A673 (cell line): ENCODE data around the gene TSPYL1. TPM values are rescaled to one million over a fixed set of nuclear protein-coding genes. Genes with fewer than 3 reads are reported as not detected.

Source experiments
- BruUV-seq: library from RNA; stranded (reverse); fragments of 400-500 nt; replicated peaks from 2 replicates; lab custom pipeline; 2021; lab: Mats Ljungman, UMichigan
- CTCF ChIA-PET: fragments of 300-600 bp; sonication (Branson Sonifier 250); formaldehyde crosslinking; loops from one replicate; lab custom pipeline; 2022; ENCODE audit warnings: antibody characterized with exemption; lab: Charles Lee
- POLR2A ChIA-PET: fragments of 300-600 bp; sonication (Branson Sonifier 250); formaldehyde crosslinking; loops from one replicate; lab custom pipeline; 2022; ENCODE audit warnings: antibody characterized with exemption; ENCODE audit not compliant: low non-redundant PET; lab: Charles Lee
- DNase-seq: peaks from one replicate; pipeline ENCODE4 v3.0.0-alpha.2; 2015; ENCODE audit warnings: low spot score
- H3K27ac ChIP-seq: fragments of 200-600 bp; sonication (generic); 2 replicates; pipeline ENCODE4 v1.5.1; 2016; ENCODE audit warnings: mixed run types, low read depth, mild to moderate bottlenecking, mixed read lengths, antibody characterized with exemption, low read length; ENCODE audit not compliant: poor library complexity, severe bottlenecking
- H3K27me3 ChIP-seq: fragments of 200-600 bp; sonication (generic); replicated peaks from 2 replicates; pipeline ENCODE4 v1.6.1; 2017; ENCODE audit warnings: mixed run types, low read depth, mild to moderate bottlenecking, mixed read lengths, antibody characterized with exemption, low read length; ENCODE audit not compliant: insufficient read depth, poor library complexity
- H3K36me3 ChIP-seq: fragments of 200-600 bp; sonication (generic); 2 replicates; pipeline ENCODE4 v1.6.1; 2016; ENCODE audit warnings: mixed run types, mild to moderate bottlenecking, mixed read lengths, antibody characterized with exemption, low read length; ENCODE audit not compliant: insufficient read depth, poor library complexity, severe bottlenecking
- H3K4me1 ChIP-seq: fragments of 200-600 bp; sonication (generic); 2 replicates; pipeline ENCODE4 v1.6.1; 2017; ENCODE audit warnings: mixed run types, mild to moderate bottlenecking, mixed read lengths, antibody characterized with exemption, low read length; ENCODE audit not compliant: insufficient read depth, poor library complexity, severe bottlenecking
- H3K4me3 ChIP-seq: fragments of 200-600 bp; sonication (generic); 2 replicates; pipeline ENCODE4 v1.5.1; 2016; ENCODE audit warnings: low read depth, mixed run types, mild to moderate bottlenecking, mixed read lengths, low read length; ENCODE audit not compliant: poor library complexity, severe bottlenecking
- H3K9me3 ChIP-seq: fragments of 200-600 bp; sonication (generic); 2 replicates; pipeline ENCODE4 v1.6.1; 2016; ENCODE audit warnings: mixed run types, low read depth, mild to moderate bottlenecking, mixed read lengths, antibody characterized with exemption, low read length; ENCODE audit not compliant: poor library complexity, severe bottlenecking
- EZH2 ChIP-seq: fragments of 200-600 bp; sonication (generic); IDR thresholded peaks from 2 replicates; pipeline ENCODE4 v1.6.1; 2017; ENCODE audit warnings: borderline replicate concordance, low read depth, mild to moderate bottlenecking, mixed read lengths, antibody characterized with exemption, low read length; ENCODE audit not compliant: poor library complexity, severe bottlenecking
- intact Hi-C: fragments of 100-400 bp; cut with micrococcal nuclease; formaldehyde crosslinking; loops from one replicate; pipeline ENCODE4 v1.10.0; 2022; ENCODE audit not compliant: unreplicated experiment
- total RNA-seq: library from RNA; stranded (reverse); gene quantifications from 2 replicates; pipeline ENCODE4 v1.2.3, GENCODE V29; 2021
- TF ChIP-seq, protein P1 (sequence below): fragments of 300-800, 200-600 bp; sonication (generic); conservative IDR thresholded peaks from 2 replicates; pipeline ENCODE4 v1.5.1; 2017; ENCODE audit warnings: low read depth, mild to moderate bottlenecking, antibody characterized with exemption, low read length, moderate library complexity, mixed read lengths

Gene TSPYL1
- total RNA-seq, 1 experiment from 2014 or later: 41.1 TPM

DNA sequence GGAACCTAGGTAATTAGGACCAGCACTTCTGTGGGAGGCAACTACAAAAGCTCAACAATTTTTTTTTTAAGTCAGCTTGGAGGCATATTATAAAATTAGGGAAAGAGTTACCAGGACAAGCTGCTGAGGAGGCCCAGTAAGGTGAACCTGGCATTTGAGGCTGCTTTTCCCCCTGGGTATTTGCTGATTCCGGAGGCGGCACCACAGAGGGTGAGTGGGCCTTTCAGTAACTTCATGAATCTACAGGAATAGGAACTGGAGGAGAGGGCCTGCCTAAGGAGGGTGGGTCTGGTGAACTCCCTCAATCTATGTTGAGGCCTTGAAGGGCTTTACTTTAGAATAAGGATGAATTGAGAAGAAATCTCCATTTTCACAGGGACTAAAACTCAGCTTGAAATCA lies 40.5 kb downstream of the TSPYL1 start:
- DNase-seq: no peak
- no peaks in the 10 kb centered on the region for H3K27me3 ChIP-seq
- intact Hi-C loops: no loop called here
- H3K9me3 ChIP-seq: no peaks in the 10 kb centered on the region
- no TSS peak for BruUV-seq
- ChIA-PET POLR2A (no interaction called here), CTCF (no interaction called here)
- no peak overlapping the region for H3K4me3 ChIP-seq
- TF ChIP-seq, protein P1, sequence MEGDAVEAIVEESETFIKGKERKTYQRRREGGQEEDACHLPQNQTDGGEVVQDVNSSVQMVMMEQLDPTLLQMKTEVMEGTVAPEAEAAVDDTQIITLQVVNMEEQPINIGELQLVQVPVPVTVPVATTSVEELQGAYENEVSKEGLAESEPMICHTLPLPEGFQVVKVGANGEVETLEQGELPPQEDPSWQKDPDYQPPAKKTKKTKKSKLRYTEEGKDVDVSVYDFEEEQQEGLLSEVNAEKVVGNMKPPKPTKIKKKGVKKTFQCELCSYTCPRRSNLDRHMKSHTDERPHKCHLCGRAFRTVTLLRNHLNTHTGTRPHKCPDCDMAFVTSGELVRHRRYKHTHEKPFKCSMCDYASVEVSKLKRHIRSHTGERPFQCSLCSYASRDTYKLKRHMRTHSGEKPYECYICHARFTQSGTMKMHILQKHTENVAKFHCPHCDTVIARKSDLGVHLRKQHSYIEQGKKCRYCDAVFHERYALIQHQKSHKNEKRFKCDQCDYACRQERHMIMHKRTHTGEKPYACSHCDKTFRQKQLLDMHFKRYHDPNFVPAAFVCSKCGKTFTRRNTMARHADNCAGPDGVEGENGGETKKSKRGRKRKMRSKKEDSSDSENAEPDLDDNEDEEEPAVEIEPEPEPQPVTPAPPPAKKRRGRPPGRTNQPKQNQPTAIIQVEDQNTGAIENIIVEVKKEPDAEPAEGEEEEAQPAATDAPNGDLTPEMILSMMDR: no peak
- no peak for TF ChIP-seq EZH2
- no peaks in the 10 kb centered on the region for H3K36me3 ChIP-seq
- H3K4me1 ChIP-seq: no peaks in the 10 kb centered on the region
- H3K27ac ChIP-seq: no peak overlapping the region

DNA sequence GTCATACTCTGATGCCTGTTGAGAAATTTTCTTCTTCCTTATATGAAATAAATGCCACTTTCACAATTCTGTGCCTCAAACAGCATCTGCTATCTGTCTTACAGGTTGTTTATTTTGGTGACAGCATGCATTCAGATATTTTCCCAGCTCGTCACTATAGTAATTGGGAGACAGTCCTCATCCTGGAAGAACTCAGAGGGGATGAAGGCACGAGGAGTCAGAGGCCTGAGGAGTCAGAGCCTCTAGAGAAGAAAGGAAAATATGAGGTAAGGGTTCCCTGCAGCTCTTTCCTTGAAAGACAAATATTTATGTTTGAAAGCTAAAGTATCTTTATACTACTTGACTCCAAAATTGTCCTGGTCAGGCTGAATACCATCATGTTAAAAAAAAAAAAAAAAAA lies 41.6 kb downstream of the TSPYL1 start:
- Histone ChIP-seq H3K36me3 (no peaks in the 10 kb centered on the region), H3K9me3 (no peaks in the 10 kb centered on the region), H3K4me3 (no peak overlapping the region), H3K27me3 (no peaks in the 10 kb centered on the region), H3K4me1 (no peaks in the 10 kb centered on the region), H3K27ac (no peak overlapping the region)
- ChIA-PET POLR2A (no interaction called here), CTCF (no interaction called here)
- no peak for DNase-seq
- intact Hi-C loops: no loop called here
- BruUV-seq: no TSS peak
- no peak for TF ChIP-seq EZH2
- TF ChIP-seq, protein P1: no peak

DNA sequence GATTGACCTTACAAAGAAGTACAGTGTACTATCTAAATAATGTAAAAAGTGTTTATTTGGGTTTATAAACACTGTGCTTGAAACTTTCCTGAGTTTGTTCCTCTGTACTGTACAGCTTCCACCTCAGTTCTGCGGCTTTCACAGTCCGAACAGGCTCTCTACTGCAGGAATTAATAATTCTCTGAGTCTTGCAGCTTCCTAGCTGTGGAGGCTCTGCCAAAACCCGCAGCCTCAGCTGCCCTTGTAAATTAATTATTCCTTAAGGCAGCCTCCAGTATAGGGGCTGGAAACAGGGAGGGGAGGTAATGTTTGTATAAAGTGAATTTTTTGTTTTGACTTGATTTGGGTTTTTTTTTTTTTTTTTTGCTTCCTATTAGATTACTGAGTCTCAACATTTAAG lies 45.0 kb downstream of the TSPYL1 start:
- POLR2A ChIA-PET: no interaction called here
- BruUV-seq: no TSS peak
- no peak for TF ChIP-seq EZH2
- TF ChIP-seq, protein P1: no peak

More for the DNA sequence above, 45.0 kb downstream of the TSPYL1 start:
- Histone ChIP-seq H3K27ac (no peak overlapping the region), H3K4me1 (no peaks in the 10 kb centered on the region), H3K9me3 (no peaks in the 10 kb centered on the region), H3K4me3 (no peak overlapping the region), H3K36me3 (no peaks in the 10 kb centered on the region), H3K27me3 (no peaks in the 10 kb centered on the region)
- CTCF ChIA-PET: no interaction called here
- intact Hi-C loops: no loop called here
- no peak for DNase-seq
